ENCODE data around the gene DOCK6.

DNA sequence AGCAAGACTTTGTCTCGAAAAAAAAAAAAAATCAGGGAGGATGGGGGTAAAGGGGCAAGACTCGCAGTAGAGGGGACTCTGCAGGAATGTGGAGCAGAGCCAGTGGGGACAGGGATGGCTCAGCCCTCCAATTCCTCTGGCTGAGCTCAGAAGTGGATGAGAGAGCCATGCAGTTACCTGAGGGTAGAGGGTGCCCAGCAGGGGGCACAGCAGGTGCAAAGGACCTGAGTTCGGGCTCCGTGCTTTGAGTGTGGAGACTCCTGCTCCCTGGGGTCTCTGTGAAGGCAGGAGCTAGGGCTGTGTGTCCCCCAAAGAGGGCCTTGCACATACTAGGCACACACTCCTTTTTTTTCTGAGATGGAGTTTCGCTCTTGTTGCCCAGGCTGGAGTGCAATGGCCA lies 7.7 kb downstream of the DOCK6 start:
- TF ChIP-seq, protein P1, sequence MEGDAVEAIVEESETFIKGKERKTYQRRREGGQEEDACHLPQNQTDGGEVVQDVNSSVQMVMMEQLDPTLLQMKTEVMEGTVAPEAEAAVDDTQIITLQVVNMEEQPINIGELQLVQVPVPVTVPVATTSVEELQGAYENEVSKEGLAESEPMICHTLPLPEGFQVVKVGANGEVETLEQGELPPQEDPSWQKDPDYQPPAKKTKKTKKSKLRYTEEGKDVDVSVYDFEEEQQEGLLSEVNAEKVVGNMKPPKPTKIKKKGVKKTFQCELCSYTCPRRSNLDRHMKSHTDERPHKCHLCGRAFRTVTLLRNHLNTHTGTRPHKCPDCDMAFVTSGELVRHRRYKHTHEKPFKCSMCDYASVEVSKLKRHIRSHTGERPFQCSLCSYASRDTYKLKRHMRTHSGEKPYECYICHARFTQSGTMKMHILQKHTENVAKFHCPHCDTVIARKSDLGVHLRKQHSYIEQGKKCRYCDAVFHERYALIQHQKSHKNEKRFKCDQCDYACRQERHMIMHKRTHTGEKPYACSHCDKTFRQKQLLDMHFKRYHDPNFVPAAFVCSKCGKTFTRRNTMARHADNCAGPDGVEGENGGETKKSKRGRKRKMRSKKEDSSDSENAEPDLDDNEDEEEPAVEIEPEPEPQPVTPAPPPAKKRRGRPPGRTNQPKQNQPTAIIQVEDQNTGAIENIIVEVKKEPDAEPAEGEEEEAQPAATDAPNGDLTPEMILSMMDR (optimal IDR thresholded peaks at IDR 0.05 in 1 of 3, IDR thresholded peaks at IDR 0.05 in 1 of 3, conservative IDR thresholded peaks at IDR 0.05 in 1 of 3; ENCODE audit: extremely low read depth in 1 of 3, insufficient read depth in 2 of 3, low read length in 3 of 3), result peak; percentile 9 to 46 (median 39)
- no peak for TF ChIP-seq EZH2 (IDR thresholded peaks at IDR 0.05; ENCODE audit: low read length)

All from keratinocyte (primary cell).